Suprapubic skin (tissue), 3 donors: ENCODE data around the gene PXT1.

Experiments
- POLR2A ChIP-seq, 2 donors: fragments of 450-650 bp; IDR thresholded peaks; one replicate each; pipeline ENCODE4 v1.6.1; 2017; ENCODE audit warnings: antibody characterized with exemption in 2 of 2, mild to moderate bottlenecking in 2 of 2, moderate library complexity in 2 of 2
- TF ChIP-seq, protein P1 (sequence below), 2 donors: fragments of 200-600 bp in 1 of 2; fragments of 450-650 bp in 1 of 2; sonication (generic) in 1 of 2; IDR thresholded peaks; one replicate each; pipeline ENCODE4 v1.5.1; 2016 to 2019; ENCODE audit warnings: antibody characterized with exemption in 2 of 2, mild to moderate bottlenecking in 1 of 2, moderate library complexity in 1 of 2

DNA sequence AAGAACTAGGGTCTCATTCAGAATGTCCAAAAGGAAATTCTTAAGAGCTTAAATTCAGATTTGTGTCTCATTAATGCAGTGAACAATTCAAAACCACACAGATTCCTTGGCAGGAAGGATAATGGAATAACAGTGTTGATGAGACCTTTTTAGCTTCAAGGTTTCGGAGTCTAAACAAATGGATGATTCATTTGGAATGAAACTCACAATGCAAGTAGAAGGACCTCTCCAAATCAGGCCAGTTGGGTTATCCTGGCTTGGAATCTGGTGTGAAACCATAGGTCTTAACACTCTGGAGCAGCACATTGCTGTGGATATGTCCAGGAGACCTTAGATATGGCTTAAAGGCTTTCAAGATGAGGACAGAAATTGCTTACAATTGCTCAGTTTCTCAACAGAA, 45.0 kb upstream of the PXT1 start:
- TF ChIP-seq, protein P1, sequence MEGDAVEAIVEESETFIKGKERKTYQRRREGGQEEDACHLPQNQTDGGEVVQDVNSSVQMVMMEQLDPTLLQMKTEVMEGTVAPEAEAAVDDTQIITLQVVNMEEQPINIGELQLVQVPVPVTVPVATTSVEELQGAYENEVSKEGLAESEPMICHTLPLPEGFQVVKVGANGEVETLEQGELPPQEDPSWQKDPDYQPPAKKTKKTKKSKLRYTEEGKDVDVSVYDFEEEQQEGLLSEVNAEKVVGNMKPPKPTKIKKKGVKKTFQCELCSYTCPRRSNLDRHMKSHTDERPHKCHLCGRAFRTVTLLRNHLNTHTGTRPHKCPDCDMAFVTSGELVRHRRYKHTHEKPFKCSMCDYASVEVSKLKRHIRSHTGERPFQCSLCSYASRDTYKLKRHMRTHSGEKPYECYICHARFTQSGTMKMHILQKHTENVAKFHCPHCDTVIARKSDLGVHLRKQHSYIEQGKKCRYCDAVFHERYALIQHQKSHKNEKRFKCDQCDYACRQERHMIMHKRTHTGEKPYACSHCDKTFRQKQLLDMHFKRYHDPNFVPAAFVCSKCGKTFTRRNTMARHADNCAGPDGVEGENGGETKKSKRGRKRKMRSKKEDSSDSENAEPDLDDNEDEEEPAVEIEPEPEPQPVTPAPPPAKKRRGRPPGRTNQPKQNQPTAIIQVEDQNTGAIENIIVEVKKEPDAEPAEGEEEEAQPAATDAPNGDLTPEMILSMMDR (IDR thresholded peaks at IDR 0.05), result no peak
- TF ChIP-seq POLR2A (IDR thresholded peaks at IDR 0.05), result no peak
